Stromal cell of bone marrow (primary cell): ENCODE data around the gene CLOCK.
A peak's percentile ranks its signal among the peaks of the same experiment; 100 is the strongest.

ENCODE experiments used
- DNase-seq: peaks from one replicate; pipeline ENCODE4 v3.0.0-alpha.2; 2012; ENCODE audit warnings: low read depth

CLOCK gene

DNA sequence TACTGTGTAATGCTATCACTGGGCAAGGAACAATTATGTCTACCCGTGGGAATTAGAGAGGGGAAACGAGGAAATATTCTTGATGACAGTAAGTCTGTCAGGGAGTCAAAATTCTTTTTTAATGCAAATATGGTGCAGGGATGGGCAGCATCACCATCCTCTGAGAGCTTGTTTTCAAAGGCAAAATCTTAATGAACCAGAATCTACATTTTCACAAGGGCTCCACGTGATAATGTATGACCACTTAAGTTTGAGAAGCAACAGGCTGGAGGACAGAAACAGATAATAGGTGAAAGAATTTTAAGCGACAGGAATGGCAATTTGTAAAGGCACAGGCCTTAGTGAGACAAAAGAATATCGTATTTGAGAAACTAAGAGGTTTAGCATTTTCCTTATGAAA is 63.4 kb downstream of the CLOCK start:
- no peak for DNase-seq

DNA sequence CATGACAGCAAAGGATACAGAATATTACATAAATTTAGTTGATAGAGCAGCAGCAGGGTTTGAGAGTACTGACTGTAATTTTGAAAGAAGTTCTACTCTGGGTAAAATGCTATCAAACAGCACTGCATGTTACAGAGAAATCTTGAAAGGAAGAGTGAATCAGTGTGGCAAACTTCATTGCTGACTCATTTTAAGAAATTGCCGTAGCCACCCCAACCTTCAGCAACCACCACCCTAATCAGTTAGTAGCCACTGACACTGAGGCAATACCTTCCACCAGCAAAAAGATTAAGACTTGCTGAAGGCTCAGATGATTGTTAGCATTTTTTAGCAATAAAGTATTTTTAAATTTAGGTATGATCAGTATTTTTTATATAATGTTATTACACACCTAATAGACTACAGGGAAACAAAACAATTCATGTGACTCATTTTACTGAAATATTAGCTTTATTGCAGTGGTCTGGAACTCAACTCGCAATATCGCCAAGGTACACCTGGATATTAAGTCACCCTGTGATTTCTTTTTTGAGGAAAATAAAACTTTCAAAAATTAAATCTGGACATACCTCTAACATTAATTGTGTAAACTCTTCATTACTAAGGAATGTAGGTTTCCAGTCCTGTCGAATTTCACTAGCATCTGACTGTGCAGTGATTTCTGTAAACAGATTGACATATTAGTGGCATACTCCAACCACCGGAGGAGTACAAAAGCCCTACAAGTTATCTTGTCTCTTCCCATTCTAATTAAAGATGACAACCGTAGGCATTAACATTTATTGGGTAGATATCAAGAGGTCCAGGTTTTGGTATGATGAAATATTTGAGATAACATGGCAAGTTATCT is 71.1 kb downstream of the CLOCK start:
- DNase-seq: peak; percentile 32

GRCh38 chr4:55469979-55470378 is 76.7 kb downstream of the CLOCK start:
- no peak for DNase-seq

DNA sequence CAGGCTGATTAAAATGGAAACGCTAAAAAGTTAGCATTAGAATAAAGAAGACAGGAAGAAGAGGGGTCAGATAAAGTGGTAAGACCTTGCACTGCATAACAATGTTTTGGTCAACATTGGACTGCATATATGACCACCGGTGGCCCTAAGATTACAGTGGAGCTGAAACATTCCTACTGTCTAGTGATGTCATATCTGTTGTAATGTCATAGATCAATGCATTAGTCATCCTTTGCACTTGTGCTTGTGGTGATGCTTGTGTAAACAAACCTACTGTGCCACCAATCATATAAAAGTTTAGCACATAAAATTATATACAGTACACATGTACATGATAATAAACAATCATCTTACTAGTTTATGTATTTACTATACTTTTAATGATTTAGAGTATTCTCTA is 78.0 kb downstream of the CLOCK start:
- DNase-seq: no peak

DNA sequence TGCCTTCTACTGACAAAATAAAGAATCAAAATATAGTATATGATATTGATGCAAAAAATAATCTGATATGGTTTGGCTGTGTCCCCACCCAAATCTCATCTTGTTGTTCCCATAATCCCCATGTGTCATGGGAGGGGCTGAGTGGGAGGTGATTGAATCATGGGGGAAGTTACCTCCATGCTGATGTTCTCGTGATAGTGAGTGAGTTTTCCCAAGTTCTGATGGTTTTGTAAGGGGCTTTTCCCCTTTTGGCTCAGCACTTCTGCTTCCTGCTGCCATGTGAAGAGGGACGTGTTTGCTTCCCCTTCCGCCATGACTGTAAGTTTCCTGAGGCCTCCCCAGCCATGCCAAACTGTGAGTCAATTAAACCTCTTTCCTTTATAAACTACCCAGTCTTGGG is 80.7 kb downstream of the CLOCK start:
- no peak for DNase-seq

DNA sequence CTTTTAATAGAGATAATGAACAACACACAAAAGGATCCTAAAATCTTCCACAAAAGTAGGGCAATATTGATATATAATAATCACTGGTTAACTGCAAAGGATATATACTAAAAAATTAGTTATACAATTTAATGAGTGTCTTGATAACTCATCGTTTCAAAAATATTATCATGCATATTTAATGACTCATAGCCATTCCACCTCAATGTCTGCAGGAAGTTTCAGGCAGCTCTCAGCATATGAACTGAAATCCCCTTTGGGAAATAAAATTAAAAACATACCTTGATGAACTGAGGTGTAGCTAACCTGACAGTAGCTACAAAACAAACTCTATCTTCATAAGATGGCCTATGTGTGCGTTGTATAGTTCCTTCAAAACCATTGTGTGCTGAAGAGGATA is 88.1 kb downstream of the CLOCK start:
- no peak for DNase-seq

DNA sequence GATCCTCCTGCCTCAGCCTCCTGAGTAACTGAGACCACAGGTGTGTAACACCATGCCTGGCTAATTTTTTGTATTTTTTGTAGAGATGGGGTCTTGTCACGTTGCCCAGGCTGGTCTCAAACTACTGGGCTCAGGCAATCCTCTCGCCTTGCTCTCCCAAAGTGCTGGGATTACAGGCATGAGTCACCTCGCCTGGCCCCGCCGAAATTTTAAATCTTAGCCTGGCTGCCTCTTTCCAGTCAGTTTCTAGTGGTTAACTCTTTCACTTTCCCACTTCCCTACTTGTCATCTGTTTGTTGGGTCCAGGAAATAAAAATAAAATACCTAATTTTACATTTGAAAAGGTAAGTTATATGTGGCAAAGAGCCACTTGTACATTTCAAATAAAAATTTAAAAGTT is 88.5 kb downstream of the CLOCK start:
- peak; percentile 38 for DNase-seq

- no peak for DNase-seq
Observed at GRCh38 chr4:55450566-55450965, 96.1 kb downstream of the CLOCK start.

GRCh38 chr4:55447831-55448230 is 98.9 kb downstream of the CLOCK start:
- DNase-seq: no peak

DNA sequence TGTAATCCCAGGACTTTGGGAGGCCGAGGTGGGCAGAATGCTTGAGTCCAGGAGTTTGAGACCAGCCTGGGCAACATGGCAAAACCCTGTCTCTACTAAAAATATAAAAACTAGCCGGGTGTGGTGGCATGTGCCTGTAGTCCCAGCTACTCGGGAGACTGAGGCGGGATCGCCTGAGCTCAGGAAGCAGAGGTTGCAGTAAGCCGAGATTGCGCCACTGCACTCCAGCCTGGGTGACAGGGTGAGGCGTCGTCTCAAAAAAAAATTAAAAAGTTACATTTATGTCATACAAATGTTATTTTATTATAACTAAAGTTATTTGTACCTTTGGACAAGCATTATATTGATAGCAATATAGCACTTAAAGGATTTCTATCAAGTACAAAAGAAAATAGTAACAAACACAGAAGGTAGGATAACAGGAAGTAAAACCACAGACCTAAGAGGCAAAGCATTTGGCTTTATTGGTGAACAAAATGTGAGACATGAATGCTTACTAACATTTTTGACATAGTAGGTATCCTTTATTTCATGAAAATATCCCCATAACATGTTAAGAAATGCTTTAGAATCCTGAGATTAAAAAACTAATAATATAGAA is 99.5 kb downstream of the CLOCK start:
- no peak for DNase-seq

DNA sequence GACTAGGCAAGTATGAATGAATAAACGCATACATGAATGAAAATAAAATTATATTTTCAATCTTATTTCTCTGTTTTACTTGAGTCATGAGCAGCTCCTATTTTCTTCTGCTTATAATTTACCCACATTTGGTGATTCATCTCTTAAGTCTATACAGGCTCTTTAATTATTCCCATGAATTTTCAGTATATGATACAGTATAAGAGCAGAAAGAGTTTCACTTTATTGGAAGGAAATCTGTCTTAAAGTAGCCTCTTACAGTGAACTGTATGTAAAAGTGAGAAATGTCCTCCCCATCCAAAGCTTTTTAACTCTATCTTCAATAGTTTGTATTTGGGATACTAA is 100.2 kb downstream of the CLOCK start:
- no peak for DNase-seq

- peak; percentile 50 for DNase-seq
Observed at GRCh38 chr4:55445921-55446577, 100.7 kb downstream of the CLOCK start.

GRCh38 chr4:55444827-55445226 is 101.9 kb downstream of the CLOCK start:
- peak; percentile 41 for DNase-seq

DNA sequence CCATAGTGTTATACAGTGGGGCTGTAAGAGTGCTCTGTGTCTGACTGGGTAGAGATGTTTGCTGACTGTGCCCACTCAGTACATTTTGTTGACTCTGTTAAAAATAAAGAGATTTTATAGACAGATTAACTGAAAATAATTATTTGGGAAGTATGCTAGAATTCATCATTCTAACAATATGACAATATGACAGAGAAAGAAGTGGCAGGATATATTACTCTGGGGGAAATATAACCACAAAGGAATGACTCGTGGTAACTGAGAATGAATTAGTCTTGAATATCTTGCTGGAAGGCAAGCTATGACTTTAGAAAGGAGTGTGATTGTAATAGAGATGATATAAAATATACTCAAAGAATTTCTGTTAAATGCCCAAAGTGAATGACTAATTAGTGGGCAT is 104.2 kb downstream of the CLOCK start:
- no peak for DNase-seq

- DNase-seq: no peak
Observed at GRCh38 chr4:55440786-55441185, 105.9 kb downstream of the CLOCK start.

GRCh38 chr4:55439023-55439422 is 107.7 kb downstream of the CLOCK start:
- DNase-seq: no peak

- DNase-seq: no peak
Observed at GRCh38 chr4:55438314-55438713, 108.4 kb downstream of the CLOCK start.

GRCh38 chr4:55437823-55438222 is 108.9 kb downstream of the CLOCK start:
- DNase-seq: no peak

- no peak for DNase-seq
Observed at GRCh38 chr4:55437356-55437796, 109.3 kb downstream of the CLOCK start.

DNA sequence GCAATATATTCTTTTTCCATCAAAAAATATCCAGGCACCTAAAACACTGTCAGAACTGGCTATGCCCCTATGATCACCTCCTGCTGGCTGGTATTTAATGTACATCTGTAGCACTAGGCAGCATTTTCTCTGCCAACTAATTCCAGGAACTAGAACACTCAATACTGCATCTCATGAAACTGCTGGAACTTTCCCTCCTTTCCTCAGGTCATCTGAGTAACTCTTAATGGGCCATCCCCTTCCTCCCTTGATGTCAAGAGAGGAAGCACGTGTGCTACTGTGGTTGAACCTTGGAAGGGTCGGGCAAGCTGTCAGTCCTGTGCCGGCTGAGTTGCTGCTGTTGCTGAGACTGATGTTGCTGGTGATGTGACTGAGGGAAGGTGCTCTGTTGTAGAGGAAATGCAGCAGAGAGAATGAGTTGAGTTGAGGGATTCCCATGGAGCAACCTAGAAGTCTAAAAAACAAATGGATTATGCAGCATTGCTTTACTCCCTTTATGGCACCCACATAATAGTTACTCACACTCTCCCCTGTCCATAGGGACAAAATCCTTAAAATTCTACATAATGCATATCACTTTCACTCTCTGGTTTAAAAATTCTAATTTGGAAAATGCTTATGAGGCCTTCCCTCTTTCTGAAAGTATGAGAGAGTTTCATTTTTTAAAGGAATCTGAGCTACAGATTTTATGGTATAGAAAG is 111.4 kb downstream of the CLOCK start:
- DNase-seq: no peak

DNA sequence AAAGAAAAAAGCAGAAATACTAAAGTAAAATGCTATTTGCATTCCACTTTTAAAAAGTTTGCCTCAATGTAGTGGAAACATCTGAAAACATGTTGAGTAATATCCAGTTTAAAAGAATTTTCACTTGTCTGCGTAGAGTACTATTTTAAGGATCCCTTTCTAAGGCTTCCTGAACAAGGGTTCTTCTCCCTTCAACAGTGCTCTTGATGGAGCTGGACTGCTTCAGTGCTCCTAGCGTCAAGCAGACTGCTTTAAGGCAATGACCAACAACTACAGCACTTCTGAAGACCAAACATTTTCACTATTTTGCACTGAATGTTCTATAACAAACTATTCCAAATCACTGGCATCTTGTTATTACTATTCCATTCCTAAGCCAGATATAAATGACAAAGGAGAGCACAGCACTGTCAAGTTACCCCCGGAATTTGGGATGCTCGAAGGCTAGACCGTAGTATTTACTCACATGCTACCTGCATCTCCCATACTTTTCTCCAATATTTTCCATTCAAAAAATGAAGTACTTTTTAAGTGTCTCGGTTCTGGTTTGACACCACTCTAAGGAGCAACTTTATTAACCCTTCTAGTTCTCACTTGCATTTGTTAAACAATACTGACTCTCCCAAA is 114.9 kb downstream of the CLOCK start:
- DNase-seq: no peak

- no peak for DNase-seq
Observed at GRCh38 chr4:55424791-55425190, 121.9 kb downstream of the CLOCK start.
